SU-DHL-6 (cell line): ENCODE data around the gene IFNG-AS1.

ENCODE experiments used
- CTCF ChIP-seq: fragments of 200-600 bp; sonication (generic); IDR thresholded peaks from one replicate; pipeline ENCODE4 v1.5.1; 2017; ENCODE audit warnings: antibody characterized with exemption, mild to moderate bottlenecking, low read length, moderate library complexity; ENCODE audit not compliant: insufficient read depth, poor library complexity, severe bottlenecking
- EZH2phosphoT487 ChIP-seq: fragments of 200-600 bp; sonication (generic), shearing (Covaris generic); conservative IDR thresholded peaks from 2 replicates; pipeline ENCODE4 v1.6.1; 2018; ENCODE audit warnings: mild to moderate bottlenecking, antibody characterized with exemption, low read length, moderate library complexity, mixed read lengths

- TF ChIP-seq CTCF, result no peak
- TF ChIP-seq EZH2phosphoT487, result no peak
These were observed 41.0 kb downstream of the IFNG-AS1 start for GRCh38 chr12:68030248-68030647.
